Suprapubic skin (tissue), 4 donors: ENCODE data around the gene EDARADD.

ENCODE experiments used
- CTCF ChIP-seq, 2 donors: fragments of 200-600 bp in 1 of 2; fragments of 450-650 bp in 1 of 2; sonication (generic) in 1 of 2; IDR thresholded peaks; one replicate each; pipeline ENCODE4 v1.5.1; 2016 to 2019; ENCODE audit warnings: antibody characterized with exemption in 2 of 2, mild to moderate bottlenecking in 1 of 2, moderate library complexity in 1 of 2
- EP300 ChIP-seq: sonication (generic); formaldehyde crosslinking; IDR thresholded peaks from one replicate; pipeline ENCODE4 v1.6.1; 2017; ENCODE audit warnings: antibody characterized with exemption
- POLR2A ChIP-seq, 2 donors: fragments of 450-650 bp; IDR thresholded peaks; one replicate each; pipeline ENCODE4 v1.6.1; 2017; ENCODE audit warnings: antibody characterized with exemption in 2 of 2, mild to moderate bottlenecking in 2 of 2, moderate library complexity in 2 of 2
- POLR2AphosphoS5 ChIP-seq, 3 donors: sonication (generic); formaldehyde crosslinking; IDR thresholded peaks; one replicate each; pipeline ENCODE4 v1.6.1; 2017; ENCODE audit warnings: antibody characterized with exemption in 3 of 3

- no peak for TF ChIP-seq CTCF (IDR thresholded peaks at IDR 0.05)
- no peak for TF ChIP-seq POLR2AphosphoS5 (IDR thresholded peaks at IDR 0.05)
- TF ChIP-seq EP300 = no peak
- no peak for TF ChIP-seq POLR2A (IDR thresholded peaks at IDR 0.05)
These were observed 3.1 kb upstream of the EDARADD start for GRCh38 chr1:236391008-236391407.
